NCI-H128 (cell line): ENCODE results near the gene KLC1.

ENCODE experiments used
- DNase-seq: peaks from one replicate; lab custom pipeline; 2025; ENCODE audit not compliant: unreplicated experiment; lab: John Stamatoyannopoulos, UW

The KLC1 gene

DNA sequence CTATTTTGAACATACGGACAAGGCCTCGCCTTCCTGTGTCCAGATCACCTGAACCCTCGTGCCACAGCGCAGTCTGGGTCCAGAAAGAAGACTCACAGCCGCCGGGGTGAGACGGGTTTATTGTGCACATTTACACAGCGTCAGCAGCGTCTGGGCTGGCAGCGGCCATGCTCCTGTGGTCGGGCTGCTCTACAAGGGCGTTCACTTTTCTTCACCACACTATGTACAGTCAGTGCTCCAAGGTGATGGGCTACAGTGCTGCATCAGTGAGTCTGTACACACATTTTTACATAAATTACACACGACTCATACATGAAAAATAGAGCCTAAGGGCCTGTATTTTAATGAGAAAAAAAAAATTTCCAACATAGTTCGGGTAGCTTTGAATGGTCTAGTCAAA is 104.6 kb downstream of the KLC1 start:
- no peak for DNase-seq

GRCh38 chr14:103734081-103734888 is 105.3 kb downstream of the KLC1 start:
- no peak for DNase-seq

DNA sequence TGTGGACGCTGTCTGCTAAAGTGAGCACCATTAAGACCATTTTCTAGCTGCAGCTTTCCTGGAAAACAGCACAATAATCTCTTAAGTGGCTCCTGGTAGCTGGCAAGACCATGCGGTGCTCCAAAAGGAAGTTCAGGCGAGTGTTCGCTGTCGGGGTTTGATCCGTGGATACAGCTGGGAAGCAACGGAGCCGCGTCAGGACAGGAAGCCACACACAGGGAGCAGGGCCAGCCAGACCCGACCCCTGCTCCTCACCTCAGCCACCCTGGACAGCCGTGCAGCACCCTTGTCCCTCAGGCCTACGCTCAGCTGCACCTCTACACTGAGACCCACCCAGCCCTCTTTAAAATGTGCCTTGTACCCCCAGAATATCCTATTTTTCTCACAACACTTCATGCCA is 106.0 kb downstream of the KLC1 start:
- DNase-seq = no peak

DNA sequence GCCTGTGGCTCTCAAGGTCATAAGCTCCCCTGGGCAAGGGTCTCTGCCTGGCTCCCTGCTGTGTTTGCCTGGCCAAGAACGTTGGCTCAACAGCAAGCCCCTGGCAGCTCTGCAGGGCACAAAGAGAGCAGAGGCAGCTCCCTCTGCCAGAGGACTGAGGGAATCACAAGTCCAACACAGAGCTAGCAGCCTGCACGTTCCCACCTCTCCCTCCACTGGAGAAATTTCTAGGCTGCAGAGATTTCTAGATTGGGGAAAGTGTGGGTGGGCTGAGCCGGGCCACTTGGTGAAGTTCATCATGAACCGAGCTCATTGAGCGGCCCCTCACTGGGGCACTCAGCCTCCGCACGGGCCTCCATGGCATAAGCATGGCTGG is 106.4 kb downstream of the KLC1 start:
- DNase-seq = no peak

DNA sequence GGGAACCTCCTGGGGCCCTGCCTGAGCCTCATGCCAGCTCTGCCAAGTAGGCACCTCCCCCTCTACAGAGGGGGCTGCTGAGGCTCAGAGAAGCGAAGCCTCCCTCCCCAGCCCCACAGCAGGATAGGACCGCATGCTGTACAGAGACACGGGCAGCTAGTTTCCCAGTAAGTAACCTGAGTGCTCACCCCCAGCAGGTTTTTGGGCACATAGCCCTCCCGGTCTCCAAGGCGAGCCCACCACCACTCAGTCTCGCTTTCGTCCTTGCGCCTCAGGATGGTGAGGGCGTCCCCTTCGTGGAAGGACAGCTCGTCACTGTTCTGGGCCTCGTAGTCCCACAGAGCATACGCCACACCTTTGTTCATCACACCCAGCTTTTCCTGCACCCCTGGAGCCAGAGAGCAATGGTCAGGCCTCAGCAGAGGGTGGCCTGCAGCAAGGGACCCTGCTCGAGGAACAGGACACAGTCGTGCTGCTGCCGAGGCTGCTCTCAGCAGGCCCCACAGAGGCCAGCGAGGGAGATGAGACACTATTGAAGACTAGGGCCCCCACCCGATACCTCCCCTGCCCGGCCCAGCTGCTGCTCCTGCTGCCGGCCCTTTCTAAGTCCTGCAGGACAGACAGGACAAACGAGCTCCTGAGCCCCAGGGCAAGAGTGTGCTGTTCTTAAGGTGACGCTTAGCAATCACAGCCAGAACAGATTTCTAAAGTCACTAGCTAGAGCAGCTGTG is 107.0 kb downstream of the KLC1 start:
- no peak for DNase-seq

DNA sequence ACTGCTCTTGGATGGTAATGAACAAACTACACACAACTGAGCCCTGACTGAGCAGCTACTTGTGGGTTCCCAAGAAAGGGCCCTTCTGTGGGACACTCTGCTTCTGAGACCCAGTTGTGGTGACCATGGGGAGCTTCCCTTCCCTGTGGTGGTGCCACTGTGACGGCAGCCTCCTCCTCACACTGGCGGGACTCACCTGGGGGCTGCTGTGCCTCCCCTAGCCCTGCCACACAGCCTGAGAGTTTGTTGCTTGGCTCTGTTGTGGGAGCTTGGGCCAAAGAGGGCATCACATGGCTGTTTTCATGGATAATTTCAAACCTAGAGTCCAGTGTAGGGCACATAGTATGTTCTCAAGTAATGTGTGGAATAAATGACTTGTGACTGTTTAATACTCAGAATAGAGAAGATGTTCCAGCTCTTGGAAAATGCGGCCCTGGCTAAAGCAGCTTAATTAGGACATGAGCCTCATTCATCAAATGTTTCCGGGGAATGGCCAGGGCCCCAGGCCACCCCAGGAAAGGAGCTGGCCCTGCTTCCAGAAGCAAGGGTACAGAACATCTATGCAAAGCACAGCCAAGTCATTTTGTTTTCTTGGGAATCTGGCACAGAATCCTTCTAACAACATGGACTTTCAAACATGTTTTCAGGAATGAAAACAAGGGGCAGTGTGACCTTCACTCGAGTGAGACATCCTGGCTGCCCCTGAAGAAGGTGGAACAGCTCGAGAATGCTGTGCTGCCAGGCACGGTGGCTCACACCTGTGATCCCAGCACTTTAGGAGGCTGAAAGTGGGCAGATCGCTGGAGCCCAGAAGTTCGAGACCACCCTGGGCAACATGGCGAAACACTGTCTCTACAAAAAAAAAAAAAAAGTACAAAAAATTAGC is 107.8 kb downstream of the KLC1 start:
- no peak for DNase-seq

DNA sequence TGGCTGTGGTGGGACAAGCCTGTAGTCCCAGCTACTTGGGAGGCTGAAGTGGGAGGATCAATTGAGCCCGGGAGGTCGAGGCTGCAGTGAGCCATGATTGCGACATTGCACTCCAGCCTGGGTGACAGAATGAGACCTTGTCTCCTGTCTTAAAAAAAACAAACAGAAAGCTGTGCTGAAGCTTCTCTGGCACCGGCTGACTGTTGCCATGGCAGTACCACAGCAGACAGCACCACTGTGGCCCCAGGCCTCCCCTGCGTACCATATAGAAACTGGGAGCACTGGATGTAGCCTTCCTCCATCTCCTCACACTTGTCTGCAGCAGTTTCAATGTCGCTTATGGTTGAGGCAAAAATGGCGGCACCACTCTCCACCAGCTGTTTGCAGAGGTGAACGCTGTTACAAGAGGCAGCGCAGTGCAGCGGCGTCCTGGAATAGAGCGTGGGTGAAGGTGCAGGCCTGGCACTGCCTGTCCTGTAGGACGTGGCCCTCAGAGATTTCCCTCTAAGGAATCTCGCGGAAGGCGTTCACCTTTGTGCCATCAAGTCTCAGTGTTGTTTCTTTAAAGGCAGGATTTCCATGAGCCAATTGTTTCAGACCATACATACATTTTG is 108.5 kb downstream of the KLC1 start:
- no peak for DNase-seq

DNA sequence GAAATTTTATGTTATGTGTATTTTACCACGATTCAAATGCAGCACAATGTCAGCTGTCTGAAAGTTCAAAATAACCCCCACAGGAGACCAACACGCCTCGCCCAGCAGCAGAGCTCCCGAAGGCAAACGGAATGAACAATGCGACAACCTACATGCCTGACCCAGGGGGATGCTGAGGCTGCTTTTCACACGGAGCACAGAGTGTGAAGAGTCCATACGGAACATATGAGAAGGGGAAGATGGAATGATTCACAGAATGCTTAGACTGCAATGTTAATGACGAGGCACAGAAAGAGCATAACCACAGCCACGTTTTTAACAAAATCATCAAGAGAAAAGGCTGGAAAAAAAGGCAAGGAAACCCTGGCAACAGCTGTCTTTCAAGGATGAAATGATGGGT is 109.2 kb downstream of the KLC1 start:
- DNase-seq = no peak

DNA sequence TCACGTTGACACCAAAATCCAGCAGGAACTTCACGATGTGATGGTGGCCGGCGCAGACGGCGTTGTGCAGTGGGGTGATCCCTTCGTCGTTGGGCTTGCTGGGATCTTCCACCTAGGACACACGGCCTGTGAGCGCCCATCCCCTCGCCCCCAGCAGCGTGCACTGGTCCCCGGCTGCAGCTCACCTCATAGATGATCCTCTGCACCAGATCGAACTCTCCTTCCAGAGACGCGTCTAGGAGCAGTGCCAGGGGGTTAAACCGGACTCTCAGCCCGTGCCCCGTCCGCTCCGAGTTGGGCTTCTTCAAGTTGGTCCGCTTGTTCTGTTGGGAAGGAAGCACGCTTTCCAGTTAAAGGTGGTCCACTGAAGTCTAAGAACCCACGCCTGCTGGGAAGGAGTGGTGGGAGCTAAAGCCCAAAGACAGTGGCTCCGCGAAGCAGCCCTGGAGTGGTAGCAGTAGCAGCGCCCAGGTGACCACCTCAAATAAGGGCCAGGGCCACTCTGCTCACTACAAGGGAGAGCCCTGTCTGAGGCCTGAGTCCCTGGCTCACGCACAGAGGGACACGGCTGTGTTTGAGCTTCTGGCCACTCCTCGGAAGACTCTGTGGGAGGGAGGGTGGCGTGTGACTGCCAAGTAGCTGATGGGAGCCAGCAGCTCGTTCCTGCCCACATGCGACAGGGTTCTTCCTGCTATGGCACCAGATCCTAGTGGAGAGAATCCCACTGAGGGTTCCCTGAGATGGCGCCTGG is 109.9 kb downstream of the KLC1 start:
- DNase-seq = no peak

DNA sequence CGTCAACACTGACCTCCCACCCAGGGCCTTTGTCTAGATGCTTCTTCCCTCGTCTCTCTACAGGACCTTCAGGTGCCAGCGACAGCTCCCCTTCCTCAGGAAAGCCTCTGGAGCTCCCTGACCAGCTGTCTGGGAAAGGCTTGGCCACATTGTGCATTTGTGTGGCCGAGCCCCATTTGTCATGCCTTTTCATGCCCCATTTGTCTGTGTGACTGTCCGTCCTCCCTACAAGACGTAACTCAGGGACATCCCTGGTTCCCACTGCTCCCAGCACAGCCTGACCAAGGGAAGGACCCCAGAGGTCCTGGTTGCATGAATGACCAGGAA is 110.4 kb downstream of the KLC1 start:
- DNase-seq = no peak

DNA sequence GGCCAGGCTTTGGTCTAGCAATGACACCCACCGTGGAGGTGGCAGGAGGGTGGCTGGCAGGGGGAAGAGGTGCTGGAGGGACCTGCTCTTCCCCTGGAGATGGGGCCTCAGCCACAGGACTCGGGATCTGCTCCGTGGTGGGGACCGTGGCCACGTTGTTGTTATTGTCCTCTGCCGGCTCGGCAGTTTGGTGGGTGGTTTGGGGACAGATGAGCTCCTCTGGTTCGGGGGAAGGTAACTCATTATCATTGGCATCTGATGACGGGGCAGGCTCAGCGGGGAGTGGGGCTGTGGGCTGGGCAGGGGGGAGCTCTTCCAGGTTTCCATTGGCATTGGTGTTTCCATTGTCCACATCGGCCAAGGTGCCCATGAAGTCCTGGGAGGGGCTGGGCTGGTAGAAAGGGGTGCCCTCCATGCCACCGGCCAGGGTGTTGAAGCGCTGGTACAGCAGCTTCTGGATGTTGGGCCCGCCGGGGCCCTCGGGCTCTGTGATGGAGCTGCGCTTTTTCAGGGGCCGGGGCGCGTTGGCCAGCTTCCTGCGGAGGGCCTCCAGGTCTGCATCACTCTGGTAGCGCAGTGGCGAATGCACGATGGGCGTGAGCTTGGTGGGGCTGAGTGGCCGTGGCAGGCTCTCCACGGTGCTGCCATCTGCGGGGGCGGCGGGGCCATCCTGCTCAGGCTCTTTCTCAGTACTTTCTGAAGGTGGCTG is 110.9 kb downstream of the KLC1 start:
- DNase-seq = no peak

DNA sequence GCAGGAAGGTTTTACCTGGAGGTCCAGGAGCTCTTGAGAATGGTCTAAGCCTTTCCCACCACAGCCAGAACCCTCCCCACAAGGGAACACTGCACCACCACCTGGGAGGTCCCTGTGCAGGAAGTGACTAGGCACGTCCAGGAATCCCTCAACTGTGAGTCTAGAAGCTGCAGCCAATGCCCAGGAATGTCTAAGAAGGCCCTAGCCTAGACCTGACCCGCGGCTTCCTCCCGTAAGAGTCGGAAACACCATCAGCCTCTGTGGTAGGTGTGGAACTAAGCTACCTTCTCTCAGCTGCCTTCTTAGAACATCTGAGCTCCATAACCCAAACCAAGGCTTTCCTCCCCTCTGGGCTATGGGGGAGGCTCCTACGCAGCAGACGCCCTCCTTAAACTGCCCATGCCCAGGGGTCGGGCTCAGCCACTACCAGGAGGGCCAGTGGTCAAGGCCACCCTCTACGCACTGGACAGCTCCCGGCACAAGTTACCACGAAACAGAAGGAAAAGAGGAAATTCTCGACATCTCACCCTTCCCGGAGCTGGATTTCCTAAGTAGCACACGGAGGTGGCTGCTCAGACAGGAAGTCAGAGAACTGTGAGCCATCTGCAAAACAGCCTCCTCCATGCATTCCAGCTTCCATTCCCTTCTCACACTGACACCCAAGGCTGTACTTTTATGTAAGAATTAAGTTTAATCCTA is 112.1 kb downstream of the KLC1 start:
- no peak for DNase-seq

- DNase-seq = no peak
These were observed 112.9 kb downstream of the KLC1 start for GRCh38 chr14:103741876-103742275.

DNA sequence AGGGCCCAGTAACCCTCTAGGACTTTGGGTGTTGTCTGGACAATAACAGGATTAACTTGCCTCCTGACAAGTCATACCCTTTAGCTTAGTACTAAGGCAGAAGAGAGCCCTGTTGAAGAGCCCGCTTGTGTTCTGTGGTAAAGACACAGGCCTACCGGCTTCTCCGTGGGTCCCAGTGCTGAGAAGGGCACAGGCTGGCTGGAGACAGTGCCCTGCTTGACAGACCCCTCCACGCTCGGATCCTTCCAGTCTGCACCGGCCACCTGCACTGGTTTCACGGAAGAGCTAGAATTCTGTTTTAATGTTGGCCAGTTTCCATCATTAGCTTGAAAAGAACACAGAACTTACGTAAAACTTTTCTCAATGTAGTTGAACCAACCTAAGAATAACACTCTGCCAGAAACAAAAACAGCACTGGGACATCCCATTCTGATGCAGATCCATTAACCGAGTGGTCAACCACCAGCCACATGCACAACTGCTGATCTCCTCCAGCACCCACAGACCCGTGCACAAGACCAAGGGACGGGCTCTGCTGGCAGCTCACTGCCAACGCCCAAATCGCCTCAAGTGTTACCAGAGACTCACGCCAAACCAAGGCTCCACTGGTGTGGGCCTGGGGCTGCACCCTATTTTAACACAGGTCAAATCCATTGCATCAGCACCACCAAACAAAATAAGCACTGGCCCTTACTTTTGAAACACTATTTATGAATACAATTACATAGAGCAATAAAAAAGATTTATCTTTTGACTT is 113.7 kb downstream of the KLC1 start:
- no peak for DNase-seq

DNA sequence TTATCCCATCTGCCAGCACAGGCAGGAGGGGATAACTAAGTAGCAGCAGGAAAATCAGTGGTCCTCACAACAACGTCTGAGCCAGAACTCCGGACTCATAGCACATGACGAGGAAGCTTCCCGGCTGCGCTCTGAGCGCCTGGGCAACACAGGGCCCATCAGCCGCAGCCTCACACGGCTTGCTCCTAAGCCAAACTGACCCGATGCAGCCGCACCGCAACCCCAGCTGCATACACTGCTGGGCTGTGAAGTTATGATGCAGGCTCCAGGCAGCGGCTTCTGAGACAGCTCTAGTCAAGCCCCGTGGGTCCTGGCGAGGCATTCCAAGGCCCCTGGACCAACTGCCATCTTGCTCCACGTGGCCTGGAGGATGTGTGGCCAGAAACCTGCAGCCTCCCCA is 114.7 kb downstream of the KLC1 start:
- no peak for DNase-seq

- DNase-seq = no peak
These were observed 115.8 kb downstream of the KLC1 start for GRCh38 chr14:103744621-103745395.

- DNase-seq = no peak
These were observed 116.4 kb downstream of the KLC1 start for GRCh38 chr14:103745424-103745823.

DNA sequence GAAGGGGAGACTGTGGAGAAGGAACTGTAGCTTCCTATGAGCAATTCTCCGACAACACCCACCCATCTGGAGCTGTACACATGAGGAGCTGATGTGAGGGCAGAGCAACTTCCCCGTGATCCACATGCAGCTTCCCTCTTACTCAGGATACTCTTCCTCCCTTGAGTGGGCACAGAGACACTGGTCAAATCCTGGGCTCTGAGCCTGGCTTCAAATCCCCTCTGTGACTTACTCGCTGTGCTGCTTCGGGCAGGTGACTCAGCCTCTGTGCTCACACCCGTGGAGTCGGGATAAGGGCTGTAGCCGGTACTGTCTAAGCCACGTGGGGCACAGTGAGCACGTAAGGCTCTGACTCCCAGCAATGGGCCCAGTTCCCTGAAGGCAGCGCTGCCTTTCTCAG is 117.7 kb downstream of the KLC1 start:
- DNase-seq = no peak
